HEK293 (cell line): ENCODE data around the gene BPHL.

ENCODE experiments used
- CTCF ChIA-PET: fragments of 350-600 bp; formaldehyde crosslinking; extraction: SDS; loops from one replicate; lab custom pipeline; 2021; ENCODE audit warnings: antibody characterized with exemption; lab: Yijun Ruan, JAX
- POLR2A ChIA-PET: fragments of 300-600 bp; formaldehyde crosslinking; extraction: SDS; loops from one replicate; lab custom pipeline; 2020; ENCODE audit warnings: antibody characterized with exemption, inconsistent platforms; lab: Yijun Ruan, JAX
- H3K27ac ChIP-seq: fragments of 200-500 bp; sonication (Bioruptor generic); 2 replicates; pipeline ENCODE4 v1.5.1; 2014; ENCODE audit warnings: low read depth, low read length, control low read depth, inconsistent platforms; ENCODE audit errors: extremely low read depth
- H3K36me3 ChIP-seq, 2 experiments: fragments of 200-500 bp in 1 of 2; sonication (Bioruptor generic) in 1 of 2; 1 replicate in 1 of 2; 2 replicates in 1 of 2; pipeline ENCODE4 v1.5.1; 2014 to 2017; ENCODE audit warnings: inconsistent platforms in 2 of 2, low read length in 2 of 2; ENCODE audit not compliant: control insufficient read depth in 2 of 2, insufficient read depth in 1 of 2
- H3K4me1 ChIP-seq: fragments of 200-500 bp; sonication (Bioruptor generic); 2 replicates; pipeline ENCODE4 v1.5.1; 2014; ENCODE audit warnings: mild to moderate bottlenecking, low read length, inconsistent platforms; ENCODE audit not compliant: control insufficient read depth, insufficient read depth
- H3K4me3 ChIP-seq: 2 replicates; pipeline ENCODE4 v1.5.1; 2011; ENCODE audit warnings: low read depth, mild to moderate bottlenecking, control low read depth, low read length, moderate library complexity
- H3K9me3 ChIP-seq: fragments of 200-500 bp; sonication (Bioruptor generic); 2 replicates; pipeline ENCODE4 v1.5.1; 2014; ENCODE audit warnings: low read depth, low read length, inconsistent platforms; ENCODE audit not compliant: control insufficient read depth, insufficient read depth
- MYNN ChIP-seq: fragments of 450-650 bp; formaldehyde crosslinking; IDR thresholded peaks from 2 replicates; pipeline ENCODE4 v1.5.1; 2016; ENCODE audit warnings: missing biosample characterization, missing genetic modification characterization, borderline replicate concordance
- PATZ1 ChIP-seq: fragments of 450-650 bp; formaldehyde crosslinking; IDR thresholded peaks from 2 replicates; pipeline ENCODE4 v1.5.1; 2016; ENCODE audit warnings: missing biosample characterization, missing genetic modification characterization
- REST ChIP-seq: fragments of 450-650 bp; formaldehyde crosslinking; IDR thresholded peaks from 2 replicates; pipeline ENCODE4 v1.5.1; 2016; ENCODE audit warnings: missing biosample characterization, missing genetic modification characterization
- WT1 ChIP-seq: fragments of 450-650 bp; formaldehyde crosslinking; IDR thresholded peaks from 2 replicates; pipeline ENCODE4 v1.5.1; 2016; ENCODE audit warnings: missing biosample characterization, missing genetic modification characterization
- YY1 ChIP-seq: fragments of 450-650 bp; formaldehyde crosslinking; IDR thresholded peaks from 2 replicates; pipeline ENCODE4 v1.5.1; 2018; ENCODE audit warnings: missing biosample characterization, missing genetic modification characterization
- ZBTB26 ChIP-seq: fragments of 450-650 bp; formaldehyde crosslinking; optimal IDR thresholded peaks from 2 replicates; pipeline ENCODE3; 2016; ENCODE audit warnings: missing biosample characterization, mild to moderate bottlenecking, missing genetic modification characterization
- ZBTB8A ChIP-seq: fragments of 450-650 bp; formaldehyde crosslinking; IDR thresholded peaks from 2 replicates; pipeline ENCODE4 v1.5.1; 2016; ENCODE audit warnings: missing biosample characterization, missing genetic modification characterization
- ZNF184 ChIP-seq: fragments of 450-650 bp; IDR thresholded peaks from 2 replicates; pipeline ENCODE4 v1.5.1; 2018; ENCODE audit warnings: missing biosample characterization, mild to moderate bottlenecking, missing genetic modification characterization
- ZNF214 ChIP-seq: fragments of 450-650 bp; formaldehyde crosslinking; IDR thresholded peaks from 2 replicates; pipeline ENCODE4 v1.5.1; 2017; ENCODE audit warnings: missing biosample characterization, mild to moderate bottlenecking, missing genetic modification characterization, borderline replicate concordance
- ZNF23 ChIP-seq: fragments of 450-650 bp; formaldehyde crosslinking; IDR thresholded peaks from 2 replicates; pipeline ENCODE4 v1.5.1; 2016; ENCODE audit warnings: missing biosample characterization, missing genetic modification characterization, borderline replicate concordance
- ZNF24 ChIP-seq: fragments of 450-650 bp; formaldehyde crosslinking; IDR thresholded peaks from 2 replicates; pipeline ENCODE4 v1.5.1; 2016; ENCODE audit warnings: missing biosample characterization, missing genetic modification characterization
- ZNF26 ChIP-seq: fragments of 450-650 bp; formaldehyde crosslinking; IDR thresholded peaks from 2 replicates; pipeline ENCODE4 v1.5.1; 2016; ENCODE audit warnings: missing biosample characterization, missing genetic modification characterization
- ZNF266 ChIP-seq: fragments of 450-650 bp; formaldehyde crosslinking; IDR thresholded peaks from 2 replicates; pipeline ENCODE4 v1.5.1; 2016; ENCODE audit warnings: missing biosample characterization, missing genetic modification characterization, low read depth
- ZNF362 ChIP-seq: fragments of 450-650 bp; formaldehyde crosslinking; IDR thresholded peaks from 2 replicates; pipeline ENCODE4 v1.5.1; 2016; ENCODE audit warnings: missing biosample characterization, missing genetic modification characterization
- ZNF391 ChIP-seq: fragments of 450-650 bp; formaldehyde crosslinking; IDR thresholded peaks from 2 replicates; pipeline ENCODE4 v1.5.1; 2016; ENCODE audit warnings: low read depth, missing biosample characterization, missing genetic modification characterization, borderline replicate concordance
- ZNF510 ChIP-seq: fragments of 450-650 bp; formaldehyde crosslinking; IDR thresholded peaks from 2 replicates; pipeline ENCODE4 v1.5.1; 2018; ENCODE audit warnings: mild to moderate bottlenecking, missing genetic modification characterization, missing biosample characterization; ENCODE audit not compliant: insufficient replicate concordance
- ZNF521 ChIP-seq: fragments of 450-650 bp; formaldehyde crosslinking; IDR thresholded peaks from 2 replicates; pipeline ENCODE4 v1.5.1; 2017; ENCODE audit warnings: missing biosample characterization, mild to moderate bottlenecking, missing genetic modification characterization
- ZNF530 ChIP-seq: fragments of 450-650 bp; formaldehyde crosslinking; IDR thresholded peaks from 2 replicates; pipeline ENCODE4 v1.5.1; 2016; ENCODE audit warnings: low read depth, missing biosample characterization, missing genetic modification characterization
- ZNF571 ChIP-seq: fragments of 450-650 bp; formaldehyde crosslinking; IDR thresholded peaks from 2 replicates; pipeline ENCODE4 v1.5.0; 2017; ENCODE audit warnings: missing biosample characterization, missing genetic modification characterization
- ZNF677 ChIP-seq: fragments of 450-650 bp; IDR thresholded peaks from 2 replicates; pipeline ENCODE4 v1.5.0; 2018; ENCODE audit warnings: missing biosample characterization, mild to moderate bottlenecking, missing genetic modification characterization, moderate library complexity
- ZSCAN23 ChIP-seq: fragments of 450-650 bp; formaldehyde crosslinking; IDR thresholded peaks from 2 replicates; pipeline ENCODE4 v1.5.1; 2016; ENCODE audit warnings: missing biosample characterization, missing genetic modification characterization

Gene BPHL

GRCh38 chr6:3181105-3181504, 62.6 kb downstream of the BPHL start:
- Histone ChIP-seq H3K4me3 (no peak overlapping the region), H3K4me1 (peaks cover under 1% of the 10 kb centered on the region; the same call in 1 of the 2 replicates), H3K9me3 (no peaks in the 10 kb centered on the region), H3K27ac (no peak overlapping the region), H3K36me3 (no peaks in the 10 kb centered on the region)
- CTCF ChIA-PET, result interaction anchor here (0.8 kb wide), 1 partner anchor 15 kb away, joined by 3 read pairs; no protein-coding TSS in a partner anchor
- no peak for TF ChIP-seq ZNF530 (tag by site-specific recombination)
- TF ChIP-seq ZNF24 (tag by site-specific recombination), result no peak
- no peak for TF ChIP-seq ZNF510 (tag by site-specific recombination)
- TF ChIP-seq ZNF391 (tag by site-specific recombination), result no peak
- TF ChIP-seq ZSCAN23 (tag by site-specific recombination), result no peak
- TF ChIP-seq ZNF362, result no peak
- POLR2A ChIA-PET, result no interaction called here

GRCh38 chr6:3183066-3183465, 64.6 kb downstream of the BPHL start:
- H3K36me3 ChIP-seq, result no peaks in the 10 kb centered on the region
- H3K9me3 ChIP-seq, result no peaks in the 10 kb centered on the region
- no peak for TF ChIP-seq ZNF571 (tag by site-specific recombination)
- peak; percentile 49; the same call in 1 of the 2 replicates for TF ChIP-seq ZNF26 (tag by site-specific recombination)
- no peaks in the 10 kb centered on the region for H3K4me1 ChIP-seq
- no peak overlapping the region for H3K4me3 ChIP-seq
- ChIA-PET CTCF (interaction anchor here (1.2 kb wide), 1 partner anchor 26 kb away, joined by 3 read pairs; no protein-coding TSS in a partner anchor), POLR2A (interaction anchor here (1.3 kb wide), 1 partner anchor 25 kb away, joined by 3 read pairs; the partner anchor contains the start of gene TUBB2A)
- H3K27ac ChIP-seq, result no peak overlapping the region

GRCh38 chr6:3186974-3187382, 68.5 kb downstream of the BPHL start:
- Histone ChIP-seq H3K4me1 (no peaks in the 10 kb centered on the region), H3K27ac (no peak overlapping the region), H3K36me3 (no peaks in the 10 kb centered on the region), H3K4me3 (no peak overlapping the region), H3K9me3 (no peaks in the 10 kb centered on the region)
- CTCF ChIA-PET, result interaction anchor here (0.5 to 0.6 kb wide), 2 partner anchors 152 to 177 kb away, joined by 3 read pairs; no protein-coding TSS in a partner anchor
- POLR2A ChIA-PET, result interaction anchor here (0.8 to 0.9 kb wide), 2 partner anchors 25 to 40 kb away, joined by 3 to 5 read pairs; no protein-coding TSS in a partner anchor
- TF ChIP-seq ZBTB8A (tag by site-specific recombination) (no peak), ZNF521 (tag by site-specific recombination) (no peak), REST (tag by site-specific recombination) (no peak), ZNF677 (no peak), ZBTB26 (tag by site-specific recombination) (no peak), YY1 (no peak), WT1 (tag by site-specific recombination) (no peak), ZNF184 (tag by site-specific recombination) (no peak), MYNN (tag by site-specific recombination) (no peak), ZSCAN23 (tag by site-specific recombination) (no peak), ZNF214 (tag by site-specific recombination) (no peak), ZNF266 (tag by site-specific recombination) (no peak), PATZ1 (tag by site-specific recombination) (no peak), ZNF23 (tag by site-specific recombination) (no peak)
